PC-9 (cell line): ENCODE measurements around the gene GZMM.

Source experiments
- CTCF ChIP-seq: fragments of 200-600 bp; sonication (generic); conservative IDR thresholded peaks from 2 replicates; pipeline ENCODE4 v1.6.1; 2017; ENCODE audit warnings: mixed run types, antibody characterized with exemption, mild to moderate bottlenecking, moderate library complexity
- EZH2 ChIP-seq: fragments of 200-600 bp; sonication (generic); IDR thresholded peaks from 2 replicates; pipeline ENCODE4 v1.8.0; 2017; ENCODE audit warnings: antibody characterized with exemption, low read depth

DNA sequence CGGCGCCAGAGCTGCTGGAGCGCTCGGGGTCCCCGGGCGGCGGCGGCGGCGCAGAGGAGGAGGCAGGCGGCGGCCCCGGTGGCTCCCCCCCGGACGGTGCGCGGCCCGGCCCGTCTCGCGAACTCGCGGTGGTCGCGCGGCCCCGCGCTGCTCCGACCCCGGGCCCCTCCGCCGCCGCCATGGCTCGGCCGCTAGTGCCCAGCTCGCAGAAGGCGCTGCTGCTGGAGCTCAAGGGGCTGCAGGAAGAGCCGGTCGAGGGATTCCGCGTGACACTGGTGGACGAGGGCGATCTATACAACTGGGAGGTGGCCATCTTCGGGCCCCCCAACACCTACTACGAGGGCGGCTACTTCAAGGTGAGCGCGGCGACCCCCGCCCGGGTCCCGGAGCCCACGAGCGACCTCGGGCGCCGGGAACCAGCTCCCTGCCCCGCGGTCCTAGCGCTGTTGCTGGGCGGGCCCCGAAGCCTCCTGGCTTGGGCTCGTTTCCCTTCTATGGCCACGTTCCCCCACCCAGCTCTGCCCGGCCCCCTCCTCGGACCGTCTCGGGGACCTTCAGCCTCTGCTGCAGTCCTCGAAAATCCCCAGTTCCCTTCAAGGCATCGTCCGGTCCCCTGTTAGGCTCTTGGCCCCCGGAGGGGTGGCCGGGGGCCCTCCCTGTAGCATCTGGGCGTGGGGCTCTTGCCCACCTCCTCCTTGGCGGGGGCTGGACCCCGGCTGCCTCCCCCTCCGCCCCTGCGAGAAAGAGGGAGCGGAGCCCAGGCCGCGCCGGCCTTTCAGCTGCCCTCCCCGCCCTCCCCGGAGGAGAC is 11.9 kb upstream of the GZMM start, which contains the start of gene CDC34:
- TF ChIP-seq CTCF = no peak
- TF ChIP-seq EZH2 = no peak
